ENCODE measurements around the gene SRPK1.

- TF ChIP-seq CTCF (IDR thresholded peaks at IDR 0.05) (no peak), POLR2A (IDR thresholded peaks at IDR 0.05) (no peak)
These were observed 46.3 kb upstream of the SRPK1 start for GRCh38 chr6:35967076-35967774.

Measured in Peyer's patch (tissue), 4 donors.